MM.1S (cell line): ENCODE measurements around the gene ARID2.

ENCODE experiments used
- DNase-seq: peaks from one replicate; pipeline ENCODE4 v3.0.0-alpha.2; 2015
- H2AFZ ChIP-seq: fragments of 300-600 bp; sonication (generic); 2 replicates; pipeline ENCODE4 v1.6.0; 2016; ENCODE audit warnings: antibody characterized with exemption, low read length
- H3F3A ChIP-seq: fragments of 300-600 bp; sonication (generic); 2 replicates; pipeline ENCODE4 v1.6.1; 2016; ENCODE audit warnings: mild to moderate bottlenecking, antibody characterized with exemption, low read length, moderate library complexity, mixed read lengths; ENCODE audit not compliant: insufficient read depth
- H3K27ac ChIP-seq: fragments of 300-600 bp; sonication (generic); 2 replicates; pipeline ENCODE4 v1.5.1; 2016; ENCODE audit warnings: mild to moderate bottlenecking, low read length
- H3K27me3 ChIP-seq: fragments of 300-600 bp; sonication (generic); replicated peaks from 2 replicates; pipeline ENCODE4 v1.6.0; 2016; ENCODE audit warnings: low read length; ENCODE audit not compliant: insufficient read depth
- H3K36me3 ChIP-seq: fragments of 300-600 bp; sonication (generic); replicated peaks from 2 replicates; pipeline ENCODE4 v1.6.1; 2016; ENCODE audit warnings: mild to moderate bottlenecking, low read length, mixed read lengths; ENCODE audit not compliant: insufficient read depth
- H3K4me1 ChIP-seq: fragments of 300-600 bp; sonication (generic); 2 replicates; pipeline ENCODE4 v1.6.1; 2016; ENCODE audit warnings: low read length, mixed read lengths
- H3K4me2 ChIP-seq: fragments of 300-600 bp; sonication (generic); 2 replicates; pipeline ENCODE4 v1.6.0; 2016; ENCODE audit warnings: low read depth, low read length
- H3K4me3 ChIP-seq: fragments of 300-600 bp; sonication (generic); 2 replicates; pipeline ENCODE4 v1.5.1; 2016; ENCODE audit warnings: low read length, mixed read lengths
- H3K79me2 ChIP-seq: fragments of 300-600 bp; sonication (generic); 2 replicates; pipeline ENCODE4 v1.6.1; 2016; ENCODE audit warnings: mixed run types, low read length, mixed read lengths
- H3K9ac ChIP-seq: fragments of 300-600 bp; sonication (generic); 2 replicates; pipeline ENCODE4 v1.6.1; 2016; ENCODE audit warnings: low read length, mixed read lengths
- H3K9me2 ChIP-seq: fragments of 300-600 bp; sonication (generic); replicated peaks from 2 replicates; pipeline ENCODE4 v1.6.1; 2016; ENCODE audit warnings: mild to moderate bottlenecking, low read length, mixed read lengths; ENCODE audit not compliant: insufficient read depth
- H3K9me3 ChIP-seq: fragments of 300-600 bp; sonication (generic); replicated peaks from 2 replicates; pipeline ENCODE4 v1.6.1; 2016; ENCODE audit warnings: mild to moderate bottlenecking, low read length, mixed read lengths; ENCODE audit not compliant: insufficient read depth
- H4K20me1 ChIP-seq: fragments of 300-600 bp; sonication (generic); 2 replicates; pipeline ENCODE4 v1.6.1; 2016; ENCODE audit warnings: mild to moderate bottlenecking, low read length, moderate library complexity, mixed read lengths; ENCODE audit not compliant: insufficient read depth
- CTCF ChIP-seq: fragments of 300-600 bp; sonication (generic); IDR thresholded peaks from 2 replicates; pipeline ENCODE4 v1.5.1; 2016; ENCODE audit warnings: antibody characterized with exemption, low read length, mixed read lengths
- EZH2 ChIP-seq: fragments of 300-600 bp; sonication (generic); optimal IDR thresholded peaks from 2 replicates; pipeline ENCODE3; 2017; ENCODE audit warnings: low read depth, mild to moderate bottlenecking, antibody characterized with exemption, low read length, mixed read lengths
- EZH2phosphoT487 ChIP-seq: fragments of 300-600 bp; sonication (generic); IDR thresholded peaks from 2 replicates; pipeline ENCODE4 v1.6.1; 2018; ENCODE audit warnings: antibody characterized with exemption, low read length

Gene ARID2

GRCh38 chr12:45721369-45721768, 8.1 kb upstream of the ARID2 start:
- Histone ChIP-seq H3K36me3 (no peaks in the 10 kb centered on the region), H2AFZ (no peak overlapping the region), H3F3A (no peaks in the 10 kb centered on the region), H3K4me1 (peaks cover 9% of the 10 kb centered on the region), H3K9me2 (no peaks in the 10 kb centered on the region), H3K4me2 (no peak overlapping the region), H3K9me3 (no peaks in the 10 kb centered on the region), H3K27me3 (no peaks in the 10 kb centered on the region), H3K4me3 (no peak overlapping the region), H3K27ac (no peak overlapping the region), H3K9ac (no peak overlapping the region), H4K20me1 (no peaks in the 10 kb centered on the region), H3K79me2 (peaks cover 71% of the 10 kb centered on the region)
- no peak for DNase-seq
- TF ChIP-seq EZH2phosphoT487, result no peak
- no peak for TF ChIP-seq EZH2
- no peak for TF ChIP-seq CTCF

GRCh38 chr12:45721954-45722353, 7.6 kb upstream of the ARID2 start:
- Histone ChIP-seq H3K4me1 (peaks cover 9% of the 10 kb centered on the region), H3K9me2 (no peaks in the 10 kb centered on the region), H3K4me2 (no peak overlapping the region), H3K36me3 (no peaks in the 10 kb centered on the region), H3K9me3 (no peaks in the 10 kb centered on the region), H2AFZ (no peak overlapping the region), H3K79me2 (peaks cover 77% of the 10 kb centered on the region), H3F3A (peaks cover 3% of the 10 kb centered on the region), H4K20me1 (no peaks in the 10 kb centered on the region), H3K27ac (no peak overlapping the region), H3K4me3 (no peak overlapping the region), H3K27me3 (no peaks in the 10 kb centered on the region), H3K9ac (no peak overlapping the region)
- DNase-seq, result no peak
- TF ChIP-seq EZH2phosphoT487, result no peak
- TF ChIP-seq CTCF, result no peak
- no peak for TF ChIP-seq EZH2

GRCh38 chr12:45725631-45726602, 3.6 kb upstream of the ARID2 start:
- peak overlapping the region; percentile 83 for H3K27ac ChIP-seq
- H3K27me3 ChIP-seq, result no peaks in the 10 kb centered on the region
- TF ChIP-seq EZH2phosphoT487, result no peak
- peak; percentile 76 for TF ChIP-seq CTCF
- H3F3A ChIP-seq, result peaks cover 28% of the 10 kb centered on the region
- H3K36me3 ChIP-seq, result no peaks in the 10 kb centered on the region
- H2AFZ ChIP-seq, result peak overlapping the region; percentile 83
- H3K9me2 ChIP-seq, result no peaks in the 10 kb centered on the region
- H3K4me2 ChIP-seq, result peak overlapping the region; percentile 95
- peaks cover 74% of the 10 kb centered on the region for H3K79me2 ChIP-seq
- no peaks in the 10 kb centered on the region for H4K20me1 ChIP-seq
- peak overlapping the region; percentile 83 for H3K4me3 ChIP-seq
- H3K9me3 ChIP-seq, result no peaks in the 10 kb centered on the region
- DNase-seq, result peak; percentile 62
- H3K4me1 ChIP-seq, result peaks cover 9% of the 10 kb centered on the region
- H3K9ac ChIP-seq, result peak overlapping the region; percentile 91
